ENCODE data around the gene NAGK. TPM values are rescaled to one million over a fixed set of nuclear protein-coding genes. Genes with fewer than 3 reads are reported as not detected.

NAGK gene
- total and polyA plus RNA-seq, 9 of the 15 experiments (the other 6 are each of a cell fraction or from before 2014, with no cell fraction given), result 4.9 to 14.9 (median 10.6) TPM

DNA sequence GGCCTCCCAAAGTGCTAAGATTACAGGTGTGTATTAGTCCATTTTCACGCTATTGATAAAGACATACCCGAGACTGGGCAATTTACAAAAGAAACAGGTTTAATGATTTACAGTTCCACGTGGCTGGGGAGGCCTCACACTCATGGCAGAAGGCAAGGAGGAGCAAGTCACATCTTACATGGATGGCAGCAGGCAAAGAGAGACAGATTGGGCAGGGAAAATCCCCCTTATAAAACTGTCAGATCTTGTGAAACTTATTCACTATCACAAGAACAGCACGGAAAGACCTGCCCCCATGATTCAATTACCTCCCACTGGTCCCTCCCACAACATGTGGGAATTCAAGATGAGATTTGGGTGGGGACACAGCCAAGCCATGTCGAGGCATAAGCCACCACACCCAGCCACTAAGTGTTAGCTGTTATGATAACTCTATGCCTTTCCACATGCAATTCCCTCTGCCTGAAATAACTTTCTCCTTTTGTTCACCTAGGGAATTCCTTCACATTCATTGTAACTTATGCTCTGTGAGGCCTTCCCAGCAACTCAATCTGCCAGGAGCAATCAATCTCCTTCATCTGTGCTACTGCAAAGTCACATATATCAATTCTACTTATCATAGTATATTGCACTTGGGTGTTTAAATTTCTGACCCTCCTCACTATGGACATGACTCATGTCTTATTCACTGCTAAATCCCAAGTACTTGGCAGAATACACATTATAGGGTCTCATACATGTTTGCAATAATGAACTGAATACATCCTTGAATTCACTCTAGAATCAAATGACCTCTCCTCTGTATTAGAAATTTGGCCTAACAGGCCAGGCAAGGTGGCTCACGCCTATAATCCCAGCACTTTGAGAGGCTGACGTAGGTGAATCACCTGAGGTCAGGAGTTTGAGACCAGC is 54.2 kb downstream of the NAGK start:
- Histone ChIP-seq H3K4me2 (ENCODE audit: insufficient read depth, low read length) (no peak overlapping the region), H2AFZ (ENCODE audit: low read depth, low read length) (no peak overlapping the region), H3K9ac (ENCODE audit: insufficient read depth in 1 of 2, low read depth in 2 of 2, low read length in 2 of 2) (no peak overlapping the region), H3K36me3 (ENCODE audit: control insufficient read depth, insufficient read depth, low read length) (peaks cover 63% of the 10 kb centered on the region; the same call in 2 of the 3 replicates), H3K4me1 (replicated peaks in 1 of 2; ENCODE audit: control insufficient read depth in 2 of 2, insufficient read depth in 2 of 2, low read length in 2 of 2) (peaks cover 0 to 2% of the 10 kb centered on the region in 2 experiments; a peak in 2 of 5 replicates), H4K20me1 (replicated peaks; ENCODE audit: control insufficient read depth, insufficient read depth, low read length) (no peaks in the 10 kb centered on the region), H3K9me3 (replicated peaks; ENCODE audit: control insufficient read depth, insufficient read depth, low read depth, low read length) (peaks cover 3% of the 10 kb centered on the region; the same call in 1 of the 2 replicates), H3K27me3 (ENCODE audit: control insufficient read depth in 2 of 2, insufficient read depth in 2 of 2, low read length in 2 of 2) (no peaks in the 10 kb centered on the region), H3K4me3 (no peak overlapping the region), H3K79me2 (ENCODE audit: control insufficient read depth, insufficient read depth, low read length) (peaks cover 22% of the 10 kb centered on the region), H3K9me1 (ENCODE audit: control insufficient read depth, insufficient read depth, low read length) (no peaks in the 10 kb centered on the region), H3K27ac (ENCODE audit: extremely low read depth, low read depth, low read length) (no peak overlapping the region)
- CTCF ChIA-PET (ENCODE audit: low intra/inter-chr PET ratio), result no interaction called here
- in situ Hi-C loops (cut with MboI), result no loop called here
- FAIRE-seq (no peak), ATAC-seq (0 out of 3 replicates have a peak, but pooled peaks have one; percentile 25), DNase-seq (ENCODE audit: extremely low read depth in 1 of 4, low spot score in 3 of 4) (no peak)
- intact Hi-C loops (cut with micrococcal nuclease), result no loop called here
- 77% methylated on average over 7 of the region's 7 CpGs for WGBS (ENCODE audit: insufficient coverage, low coverage, missing lambda C conversion rate)
- no TSS peak for BruUV-seq (replicated peaks)
- no peak for TF ChIP-seq ZNF134 (CRISPR knock-in tag; conservative IDR thresholded peaks at IDR 0.05)
- TF ChIP-seq ZC3H8 (IDR thresholded peaks at IDR 0.05), result no peak
- no peak for TF ChIP-seq TAF9B (IDR thresholded peaks at IDR 0.05; ENCODE audit: partially characterized antibody)
- TF ChIP-seq, protein P1, sequence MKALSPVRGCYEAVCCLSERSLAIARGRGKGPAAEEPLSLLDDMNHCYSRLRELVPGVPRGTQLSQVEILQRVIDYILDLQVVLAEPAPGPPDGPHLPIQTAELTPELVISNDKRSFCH (CRISPR knock-in tag; IDR thresholded peaks at IDR 0.05), result no peak
- TF ChIP-seq, protein P1 (tag; IDR thresholded peaks at IDR 0.05), result no peak
- TF ChIP-seq ZNF431 (CRISPR knock-in tag; IDR thresholded peaks at IDR 0.05), result peak; percentile 91
- no peak for TF ChIP-seq FIP1L1 (IDR thresholded peaks at IDR 0.05; ENCODE audit: low read depth, low read length, poor library complexity, severe bottlenecking)
- POLR2A ChIA-PET, result interaction anchor here (0.6 to 3.8 kb wide), 4 partner anchors 7 to 1937 kb away, joined by 3 to 23 read pairs (median 4); partner anchors contain the start of genes MCEE and MPHOSPH10

Measured in K562 (cell line).